ENCODE results near the gene F11R.
"Not testable (repeated sequence)": the region's sequence is repeated elsewhere in the genome, so short reads cannot be mapped to it uniquely, and the experiment has no call there.

Gene F11R

DNA sequence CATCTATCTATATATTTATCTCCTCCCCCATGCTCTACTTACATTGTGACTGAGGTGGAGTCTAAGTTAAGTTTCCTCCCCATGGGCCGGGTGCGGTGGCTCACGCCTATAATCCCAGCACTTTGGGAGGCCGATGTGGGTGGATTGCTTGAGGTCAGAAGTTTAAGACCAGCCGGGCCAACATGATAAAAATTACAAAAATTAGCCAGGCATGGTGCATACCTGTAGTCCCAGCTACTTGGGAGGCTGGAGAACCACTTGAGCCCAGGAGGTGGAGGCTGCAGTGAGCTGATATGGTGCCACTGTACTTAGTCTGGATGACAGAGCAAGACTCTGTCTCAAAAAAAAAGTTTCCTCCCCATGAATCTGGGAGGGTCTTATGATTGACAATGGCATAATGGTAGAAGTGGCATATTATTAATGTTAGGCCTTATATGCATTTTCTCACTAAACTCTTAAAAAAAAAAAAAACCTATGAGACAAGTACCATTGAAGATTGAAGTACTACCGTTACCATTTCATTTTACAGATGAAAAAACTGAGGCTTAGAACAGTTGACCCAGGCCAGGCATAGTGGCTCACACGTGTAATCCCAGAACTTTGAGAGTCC is 11.2 kb downstream of the F11R start:
- no peak for DNase-seq

- DNase-seq, result no peak
Observed at GRCh38 chr1:161008869-161009510, 12.0 kb downstream of the F11R start.

GRCh38 chr1:161007369-161007768 is 13.6 kb downstream of the F11R start:
- no peak for DNase-seq

- DNase-seq, result no peak
Observed at GRCh38 chr1:161006563-161006962, 14.4 kb downstream of the F11R start.

- no peak for DNase-seq
Observed at GRCh38 chr1:161001525-161001924, 19.4 kb downstream of the F11R start.

- DNase-seq, result no peak
Observed at GRCh38 chr1:161000736-161001480, 20.0 kb downstream of the F11R start.

- DNase-seq, result no peak
Observed at GRCh38 chr1:160999376-160999775, 21.6 kb downstream of the F11R start.

DNA sequence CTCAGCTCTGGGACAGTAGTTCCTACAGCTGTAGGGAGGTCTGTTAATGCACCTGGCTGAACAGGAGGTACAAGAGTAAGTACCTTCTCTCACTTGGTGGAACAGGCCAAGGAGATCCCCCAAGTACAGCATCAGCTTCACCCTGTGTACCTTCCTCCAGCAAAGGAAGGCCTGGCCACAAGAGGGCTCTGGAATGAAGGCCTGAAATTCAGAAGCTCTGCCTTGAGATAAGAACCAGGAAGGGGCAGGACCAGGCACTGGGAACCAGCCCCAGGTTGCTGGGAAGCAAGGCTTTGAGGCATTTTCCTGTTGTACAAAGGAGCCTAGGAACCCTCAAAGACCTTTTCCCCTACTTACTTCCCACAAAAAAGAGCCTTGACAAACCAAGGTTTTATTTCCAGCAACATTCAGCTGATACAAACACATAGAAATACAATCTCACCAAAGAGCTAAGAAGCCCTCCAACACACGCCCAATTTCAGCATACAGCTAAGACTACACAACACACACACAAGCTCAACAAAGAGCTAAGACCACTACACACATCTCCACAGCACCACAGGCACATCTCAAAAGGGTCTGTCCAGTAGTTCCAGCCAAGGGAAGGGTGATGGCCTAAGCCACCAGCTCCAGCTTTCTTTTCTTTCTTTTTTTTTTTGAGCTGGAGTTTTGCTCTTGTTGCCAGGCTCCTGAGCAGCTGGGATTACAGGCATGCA is 23.5 kb downstream of the F11R start:
- peak; percentile 67 for DNase-seq

DNA sequence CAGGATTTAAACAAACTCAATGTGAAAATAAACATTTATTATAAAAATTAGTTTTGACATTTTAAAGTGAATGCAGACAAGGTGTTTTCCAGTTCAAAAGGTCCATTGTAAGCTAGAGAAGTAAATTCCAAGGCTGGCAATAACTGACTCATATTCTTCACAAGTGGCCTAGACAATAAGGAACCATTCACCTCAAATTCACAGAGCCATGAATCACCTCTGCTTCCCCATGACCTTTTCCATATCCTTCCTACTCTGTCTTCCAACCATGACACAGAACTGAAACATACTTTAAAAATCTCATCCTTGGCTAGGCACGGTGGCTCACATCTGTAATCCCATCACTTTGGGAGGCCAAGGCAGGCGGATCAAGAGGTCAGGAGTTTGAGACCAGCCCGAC is 24.8 kb downstream of the F11R start:
- no peak for DNase-seq

DNA sequence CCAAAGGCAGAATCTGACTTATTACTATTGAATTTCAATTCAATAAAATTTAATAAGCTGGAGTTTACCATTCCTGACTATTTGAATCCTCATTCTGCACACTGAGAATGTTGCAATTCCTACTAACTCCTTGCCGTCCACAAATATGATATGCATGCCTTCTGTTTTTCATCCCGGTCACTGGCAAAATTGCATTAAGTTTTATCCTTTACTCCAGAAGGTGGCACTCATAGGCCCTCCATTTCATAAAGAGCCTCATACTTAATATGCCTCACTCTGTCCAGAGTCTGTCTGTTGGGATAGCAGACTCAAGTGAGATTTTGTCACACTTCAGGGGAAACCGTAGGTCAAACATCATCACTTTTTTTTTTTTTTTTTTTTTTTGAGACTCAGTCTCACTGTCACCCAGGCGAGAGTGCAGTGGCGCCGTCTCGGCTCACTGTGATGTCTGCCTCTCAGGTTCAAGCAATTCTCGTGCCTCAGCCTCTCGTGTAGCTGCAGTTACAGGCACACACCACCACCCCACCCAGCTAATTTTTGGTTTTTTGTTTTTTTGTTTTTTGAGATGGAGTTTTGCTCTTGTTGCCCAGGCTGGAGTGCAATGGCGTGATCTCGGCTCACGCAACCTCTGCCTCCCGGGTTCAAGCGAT is 27.3 kb downstream of the F11R start:
- no peak for DNase-seq

- not testable (repeated sequence) for DNase-seq
Observed at GRCh38 chr1:160992036-160992435, 28.9 kb downstream of the F11R start.

DNA sequence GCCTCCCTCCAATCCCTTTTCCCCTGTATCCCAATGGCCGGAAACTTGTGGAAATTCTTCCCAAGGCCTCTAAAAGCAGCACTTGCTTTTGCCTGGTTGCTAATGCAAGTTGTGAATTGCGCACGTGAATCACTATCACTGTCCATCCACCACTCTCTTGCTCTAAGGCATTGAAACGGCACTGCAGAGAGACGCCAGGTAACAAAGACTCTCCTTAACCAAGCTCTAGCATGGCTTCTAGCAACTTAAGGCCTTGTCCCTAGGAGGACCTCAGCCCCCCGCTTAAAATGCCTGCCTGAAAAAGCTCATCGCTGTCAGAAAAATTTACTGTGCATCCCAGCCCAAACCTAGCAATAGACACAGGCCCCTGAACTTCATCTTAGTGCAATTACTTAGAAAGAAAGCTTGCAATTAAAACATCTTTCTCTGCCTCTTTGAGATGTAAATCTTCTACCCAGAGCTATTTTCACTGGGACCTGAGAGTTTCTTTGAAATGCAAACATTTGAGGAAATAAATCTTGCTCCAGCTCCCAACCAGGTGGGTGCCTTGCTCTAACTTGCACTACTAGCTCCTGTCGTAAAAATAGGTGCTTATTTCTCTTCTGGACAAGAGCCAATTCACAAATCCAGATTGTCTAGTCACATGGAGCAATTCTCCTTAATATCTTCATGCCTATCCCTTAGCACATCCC is 33.4 kb downstream of the F11R start:
- no peak for DNase-seq

DNA sequence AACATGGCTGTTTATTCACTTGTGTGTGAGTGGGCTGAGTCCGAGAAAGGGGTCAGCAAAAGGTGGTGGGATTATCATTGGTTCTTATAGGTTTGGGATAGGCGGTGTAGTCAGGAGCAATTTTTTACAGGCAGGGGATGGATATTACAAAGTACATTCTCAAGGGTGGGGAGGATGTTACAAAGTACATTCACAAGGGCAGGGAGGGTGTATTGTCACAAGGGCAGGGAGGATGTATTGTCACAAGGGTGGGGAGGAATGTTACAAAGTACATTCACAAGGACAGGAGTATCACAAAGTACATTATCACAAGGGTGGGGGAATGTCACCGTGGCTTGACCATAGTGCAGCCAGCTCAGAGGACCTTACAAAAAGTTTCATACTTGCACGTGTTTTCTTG is 35.2 kb downstream of the F11R start:
- DNase-seq, result no peak

- peak; percentile 35 for DNase-seq
Observed at GRCh38 chr1:160981584-160982411, 39.2 kb downstream of the F11R start.

DNA sequence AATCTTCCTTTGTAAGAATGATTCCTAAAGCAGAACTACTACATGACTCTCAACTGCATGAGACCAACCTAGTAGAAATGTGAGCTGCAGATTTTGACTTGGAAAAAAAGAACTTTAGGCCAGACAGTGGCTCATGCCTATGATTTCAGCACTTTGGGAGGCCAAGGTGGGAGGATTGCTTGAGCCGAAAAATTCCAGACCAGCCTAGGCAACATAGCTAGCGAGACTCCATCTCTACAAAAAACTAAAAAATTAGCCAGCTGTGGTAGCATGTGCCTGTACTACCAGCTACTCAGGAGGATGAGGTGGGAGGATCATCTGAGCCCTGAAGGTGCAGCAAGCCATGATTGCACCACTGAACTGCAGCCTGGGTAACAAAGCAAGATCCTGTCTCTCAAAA is 41.7 kb downstream of the F11R start:
- no peak for DNase-seq

GRCh38 chr1:160978510-160978927 is 42.4 kb downstream of the F11R start:
- DNase-seq, result no peak

GRCh38 chr1:160975026-160975425 is 45.9 kb downstream of the F11R start:
- DNase-seq, result no peak

DNA sequence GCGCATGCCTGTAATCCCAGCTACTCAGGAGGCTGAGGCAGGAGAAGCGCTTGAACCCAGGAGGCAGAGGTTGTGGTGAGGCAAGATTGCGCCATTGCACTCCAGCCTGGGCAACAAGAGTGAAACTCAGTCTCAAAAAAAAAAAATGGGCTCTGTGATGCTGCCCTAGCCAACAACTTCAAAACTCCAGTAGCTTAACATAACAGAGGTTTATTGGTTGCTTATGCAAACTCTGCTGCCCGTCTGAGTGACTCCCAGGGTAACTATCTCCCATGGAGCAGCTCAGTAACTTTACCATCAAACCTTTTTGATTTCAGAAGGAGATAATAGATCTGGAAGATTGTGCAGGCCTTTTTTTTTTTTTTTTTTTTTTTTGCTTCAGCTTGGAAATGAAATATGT is 47.5 kb downstream of the F11R start:
- no peak for DNase-seq

DNA sequence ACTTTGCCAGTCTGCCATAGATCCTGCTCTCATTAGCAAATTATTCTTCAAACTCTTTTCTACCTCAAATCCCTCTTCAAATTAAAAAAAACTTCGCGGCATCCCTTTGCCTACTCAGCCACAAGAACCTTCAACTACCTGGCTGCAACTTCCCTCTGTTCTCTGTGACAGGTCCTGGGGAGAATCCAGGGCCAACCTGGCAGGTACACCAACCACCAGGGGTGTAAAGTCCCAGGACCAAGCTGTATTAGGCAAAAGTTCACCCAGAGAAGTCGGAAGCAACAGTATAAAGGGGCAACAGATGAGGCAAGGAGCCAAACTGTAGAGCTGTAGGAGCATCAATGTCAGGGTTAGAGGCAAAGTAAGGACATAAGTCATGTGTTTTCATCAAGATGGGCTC is 48.0 kb downstream of the F11R start:
- no peak for DNase-seq

- peak; percentile 66 for DNase-seq
Observed at GRCh38 chr1:160971618-160972056, 49.3 kb downstream of the F11R start.

DNA sequence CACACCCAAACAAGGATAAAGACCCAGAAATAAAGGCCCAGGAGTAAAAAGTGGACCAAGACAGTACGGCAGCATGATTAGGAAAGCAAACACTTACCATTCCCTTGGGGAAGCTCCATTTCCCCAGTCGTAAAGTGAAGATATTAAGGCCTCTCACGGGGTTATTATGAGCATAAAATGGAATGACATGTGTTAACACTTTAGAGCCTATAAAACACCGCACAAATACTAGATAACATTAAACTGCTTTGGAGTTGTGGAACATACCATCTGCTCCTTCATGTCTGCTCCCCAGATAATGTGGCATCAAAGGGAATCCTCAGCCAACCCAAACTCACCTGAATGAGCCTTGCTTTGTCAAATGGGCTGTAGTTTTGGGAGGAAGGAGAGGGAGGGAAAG is 57.4 kb downstream of the F11R start:
- DNase-seq, result no peak
